HepG2 (cell line): ENCODE data around the gene SERHL2. TPM values are rescaled to one million over a fixed set of nuclear protein-coding genes. Genes with fewer than 3 reads are reported as not detected.

Experiments used
- CBFB ChIP-seq: sonication (generic); formaldehyde crosslinking; IDR thresholded peaks from 2 replicates; pipeline ENCODE4 v1.4.0; 2020; ENCODE audit warnings: missing genetic modification reagents
- GZF1 ChIP-seq: sonication (generic); formaldehyde crosslinking; IDR thresholded peaks from 2 replicates; pipeline ENCODE4 v1.5.1; 2020; ENCODE audit warnings: mild to moderate bottlenecking, missing genetic modification reagents
- KMT2B ChIP-seq: IDR thresholded peaks from 2 replicates; pipeline ENCODE4 v1.6.1; 2016; ENCODE audit warnings: missing genetic modification reagents, missing compliant biosample characterization
- MYC ChIP-seq: sonication (generic); formaldehyde crosslinking; IDR thresholded peaks from 2 replicates; pipeline ENCODE4 v1.9.0; 2021; ENCODE audit warnings: missing genetic modification reagents, borderline replicate concordance
- ZC3H13 ChIP-seq: sonication (generic); formaldehyde crosslinking; IDR thresholded peaks from 2 replicates; pipeline ENCODE4 v1.8.1; 2023; ENCODE audit warnings: mild to moderate bottlenecking, missing genetic modification reagents, moderate library complexity
- ZFY ChIP-seq: sonication (generic); formaldehyde crosslinking; IDR thresholded peaks from 2 replicates; pipeline ENCODE4 v1.4.0; 2020; ENCODE audit warnings: missing genetic modification reagents
- ZNF230 ChIP-seq: sonication (generic); formaldehyde crosslinking; IDR thresholded peaks from 2 replicates; pipeline ENCODE4 v1.4.0; 2020; ENCODE audit warnings: mild to moderate bottlenecking, missing genetic modification reagents
- ZNF253 ChIP-seq: sonication (generic); formaldehyde crosslinking; IDR thresholded peaks from 2 replicates; pipeline ENCODE4 v1.8.0; 2022; ENCODE audit warnings: mild to moderate bottlenecking, missing genetic modification reagents, borderline replicate concordance
- ZNF350 ChIP-seq: sonication (generic); formaldehyde crosslinking; IDR thresholded peaks from 2 replicates; pipeline ENCODE4 v1.4.0; 2020; ENCODE audit warnings: mild to moderate bottlenecking, low read depth, missing genetic modification reagents, borderline replicate concordance
- polyA plus RNA-seq, 8 experiments: library from polyadenylated mRNA; depleted of rRNA in 3 of 8; stranded (reverse) in 7 of 8; unstranded in 1 of 8; fragments of >200 nt; fragmentation: Illumina TruSeq in 4 of 8; extraction: Trizol in 4 of 8; gene quantifications; 2 replicates each; pipeline versions ENCODE4 v1.2.1 to v1.2.3, GENCODE V29; 2011 to 2016; ENCODE audit warnings: low read depth in 4 of 8, missing spikeins in 1 of 8, mixed read lengths in 1 of 8; ENCODE audit not compliant: insufficient read depth in 1 of 8
- total RNA-seq, 5 experiments: library from RNA; depleted of rRNA; stranded (reverse); fragments of >200 nt; fragmentation: Illumina TruSeq; extraction: Trizol; gene quantifications; 2 replicates each; pipeline ENCODE4 v1.2.3, GENCODE V29; 2016; ENCODE audit warnings: low read depth in 1 of 5
- TF ChIP-seq, protein P1 (sequence below), 2 experiments: sonication (generic) in 1 of 2; formaldehyde crosslinking in 1 of 2; IDR thresholded peaks; 2 replicates each; pipeline versions ENCODE4 v1.4.0 to v1.6.1; 2016 to 2020; ENCODE audit warnings: borderline replicate concordance in 1 of 2, low read depth in 1 of 2, mild to moderate bottlenecking in 1 of 2, missing genetic modification reagents in 1 of 2
- TF ChIP-seq, protein P2 (sequence below): sonication (generic); formaldehyde crosslinking; IDR thresholded peaks from 2 replicates; pipeline ENCODE4 v1.5.0; 2020; ENCODE audit warnings: mild to moderate bottlenecking, low read depth, missing genetic modification reagents, borderline replicate concordance
- TF ChIP-seq, protein P3 (sequence below): IDR thresholded peaks from 2 replicates; pipeline ENCODE4 v1.6.1; 2016; ENCODE audit warnings: low read depth
- TF ChIP-seq, protein P4 (sequence below): sonication (generic); formaldehyde crosslinking; IDR thresholded peaks from 2 replicates; pipeline ENCODE4 v1.9.0; 2021; ENCODE audit warnings: mild to moderate bottlenecking, missing genetic modification reagents
- TF ChIP-seq, protein P5 (sequence below): sonication (generic); formaldehyde crosslinking; IDR thresholded peaks from 2 replicates; pipeline ENCODE4 v1.4.0; 2020; ENCODE audit warnings: missing genetic modification reagents

Gene SERHL2
- total and polyA plus RNA-seq, 2 of the 13 experiments (the other 11 are each of a cell fraction or from before 2014, with no cell fraction given), result 1.0 to 1.8 TPM

DNA sequence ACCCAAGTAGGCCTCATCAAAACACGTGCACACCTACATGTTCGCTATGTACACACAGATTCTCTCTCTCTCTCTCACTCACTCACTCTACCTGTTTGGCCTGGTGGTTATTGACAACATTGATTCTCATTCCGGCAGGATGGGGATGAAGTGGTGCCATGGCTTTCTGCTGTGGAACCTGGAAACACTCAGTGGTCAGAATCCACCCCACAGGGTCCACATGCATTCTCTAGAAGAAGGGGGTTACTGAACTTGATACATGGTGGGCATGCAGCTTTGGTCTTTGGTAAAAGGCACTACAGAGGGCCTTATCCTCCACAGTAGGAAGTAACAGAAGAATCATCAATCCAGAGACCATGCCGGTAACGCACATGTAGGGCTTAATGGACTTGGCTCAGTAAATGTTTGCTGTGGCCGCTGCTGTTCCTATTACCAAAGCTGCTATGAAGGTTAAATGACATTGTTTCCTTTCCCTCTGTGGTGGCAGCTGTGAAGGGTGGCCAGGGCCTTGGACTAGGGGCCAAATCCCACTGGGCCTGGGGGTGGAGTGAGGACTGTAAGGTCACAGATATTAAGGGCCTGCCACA lies 48.2 kb downstream of the SERHL2 start (continued):
- TF ChIP-seq MYC (CRISPR knock-in tag) (peak; percentile 89), KMT2B (no peak), GZF1 (CRISPR knock-in tag) (no peak), CBFB (no peak), ZC3H13 (CRISPR knock-in tag) (peak; percentile 53; the same call in 1 of the 2 replicates), ZNF230 (CRISPR knock-in tag) (0 out of 2 replicates have a peak, but pooled peaks have one; percentile 44), ZNF253 (CRISPR knock-in tag) (no peak), ZNF350 (no peak), ZFY (CRISPR knock-in tag) (peak; percentile 61)
- TF ChIP-seq, protein P1, sequence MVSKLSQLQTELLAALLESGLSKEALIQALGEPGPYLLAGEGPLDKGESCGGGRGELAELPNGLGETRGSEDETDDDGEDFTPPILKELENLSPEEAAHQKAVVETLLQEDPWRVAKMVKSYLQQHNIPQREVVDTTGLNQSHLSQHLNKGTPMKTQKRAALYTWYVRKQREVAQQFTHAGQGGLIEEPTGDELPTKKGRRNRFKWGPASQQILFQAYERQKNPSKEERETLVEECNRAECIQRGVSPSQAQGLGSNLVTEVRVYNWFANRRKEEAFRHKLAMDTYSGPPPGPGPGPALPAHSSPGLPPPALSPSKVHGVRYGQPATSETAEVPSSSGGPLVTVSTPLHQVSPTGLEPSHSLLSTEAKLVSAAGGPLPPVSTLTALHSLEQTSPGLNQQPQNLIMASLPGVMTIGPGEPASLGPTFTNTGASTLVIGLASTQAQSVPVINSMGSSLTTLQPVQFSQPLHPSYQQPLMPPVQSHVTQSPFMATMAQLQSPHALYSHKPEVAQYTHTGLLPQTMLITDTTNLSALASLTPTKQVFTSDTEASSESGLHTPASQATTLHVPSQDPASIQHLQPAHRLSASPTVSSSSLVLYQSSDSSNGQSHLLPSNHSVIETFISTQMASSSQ (IDR thresholded peaks at IDR 0.05; ENCODE audit: low read depth), result no peak
- TF ChIP-seq, protein P1 (CRISPR knock-in tag; IDR thresholded peaks at IDR 0.05; ENCODE audit: borderline replicate concordance), result no peak; the same call in 1 of the 2 replicates
- TF ChIP-seq, protein P2, sequence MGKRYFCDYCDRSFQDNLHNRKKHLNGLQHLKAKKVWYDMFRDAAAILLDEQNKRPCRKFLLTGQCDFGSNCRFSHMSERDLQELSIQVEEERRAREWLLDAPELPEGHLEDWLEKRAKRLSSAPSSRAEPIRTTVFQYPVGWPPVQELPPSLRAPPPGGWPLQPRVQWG, result no peak
- TF ChIP-seq, protein P3, sequence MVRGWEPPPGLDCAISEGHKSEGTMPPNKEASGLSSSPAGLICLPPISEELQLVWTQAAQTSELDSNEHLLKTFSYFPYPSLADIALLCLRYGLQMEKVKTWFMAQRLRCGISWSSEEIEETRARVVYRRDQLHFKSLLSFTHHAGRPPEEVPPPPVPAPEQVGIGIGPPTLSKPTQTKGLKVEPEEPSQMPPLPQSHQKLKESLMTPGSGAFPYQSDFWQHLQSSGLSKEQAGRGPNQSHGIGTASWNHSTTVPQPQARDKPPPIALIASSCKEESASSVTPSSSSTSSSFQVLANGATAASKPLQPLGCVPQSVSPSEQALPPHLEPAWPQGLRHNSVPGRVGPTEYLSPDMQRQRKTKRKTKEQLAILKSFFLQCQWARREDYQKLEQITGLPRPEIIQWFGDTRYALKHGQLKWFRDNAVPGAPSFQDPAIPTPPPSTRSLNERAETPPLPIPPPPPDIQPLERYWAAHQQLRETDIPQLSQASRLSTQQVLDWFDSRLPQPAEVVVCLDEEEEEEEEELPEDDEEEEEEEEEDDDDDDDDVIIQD, result no peak
- TF ChIP-seq, protein P4, sequence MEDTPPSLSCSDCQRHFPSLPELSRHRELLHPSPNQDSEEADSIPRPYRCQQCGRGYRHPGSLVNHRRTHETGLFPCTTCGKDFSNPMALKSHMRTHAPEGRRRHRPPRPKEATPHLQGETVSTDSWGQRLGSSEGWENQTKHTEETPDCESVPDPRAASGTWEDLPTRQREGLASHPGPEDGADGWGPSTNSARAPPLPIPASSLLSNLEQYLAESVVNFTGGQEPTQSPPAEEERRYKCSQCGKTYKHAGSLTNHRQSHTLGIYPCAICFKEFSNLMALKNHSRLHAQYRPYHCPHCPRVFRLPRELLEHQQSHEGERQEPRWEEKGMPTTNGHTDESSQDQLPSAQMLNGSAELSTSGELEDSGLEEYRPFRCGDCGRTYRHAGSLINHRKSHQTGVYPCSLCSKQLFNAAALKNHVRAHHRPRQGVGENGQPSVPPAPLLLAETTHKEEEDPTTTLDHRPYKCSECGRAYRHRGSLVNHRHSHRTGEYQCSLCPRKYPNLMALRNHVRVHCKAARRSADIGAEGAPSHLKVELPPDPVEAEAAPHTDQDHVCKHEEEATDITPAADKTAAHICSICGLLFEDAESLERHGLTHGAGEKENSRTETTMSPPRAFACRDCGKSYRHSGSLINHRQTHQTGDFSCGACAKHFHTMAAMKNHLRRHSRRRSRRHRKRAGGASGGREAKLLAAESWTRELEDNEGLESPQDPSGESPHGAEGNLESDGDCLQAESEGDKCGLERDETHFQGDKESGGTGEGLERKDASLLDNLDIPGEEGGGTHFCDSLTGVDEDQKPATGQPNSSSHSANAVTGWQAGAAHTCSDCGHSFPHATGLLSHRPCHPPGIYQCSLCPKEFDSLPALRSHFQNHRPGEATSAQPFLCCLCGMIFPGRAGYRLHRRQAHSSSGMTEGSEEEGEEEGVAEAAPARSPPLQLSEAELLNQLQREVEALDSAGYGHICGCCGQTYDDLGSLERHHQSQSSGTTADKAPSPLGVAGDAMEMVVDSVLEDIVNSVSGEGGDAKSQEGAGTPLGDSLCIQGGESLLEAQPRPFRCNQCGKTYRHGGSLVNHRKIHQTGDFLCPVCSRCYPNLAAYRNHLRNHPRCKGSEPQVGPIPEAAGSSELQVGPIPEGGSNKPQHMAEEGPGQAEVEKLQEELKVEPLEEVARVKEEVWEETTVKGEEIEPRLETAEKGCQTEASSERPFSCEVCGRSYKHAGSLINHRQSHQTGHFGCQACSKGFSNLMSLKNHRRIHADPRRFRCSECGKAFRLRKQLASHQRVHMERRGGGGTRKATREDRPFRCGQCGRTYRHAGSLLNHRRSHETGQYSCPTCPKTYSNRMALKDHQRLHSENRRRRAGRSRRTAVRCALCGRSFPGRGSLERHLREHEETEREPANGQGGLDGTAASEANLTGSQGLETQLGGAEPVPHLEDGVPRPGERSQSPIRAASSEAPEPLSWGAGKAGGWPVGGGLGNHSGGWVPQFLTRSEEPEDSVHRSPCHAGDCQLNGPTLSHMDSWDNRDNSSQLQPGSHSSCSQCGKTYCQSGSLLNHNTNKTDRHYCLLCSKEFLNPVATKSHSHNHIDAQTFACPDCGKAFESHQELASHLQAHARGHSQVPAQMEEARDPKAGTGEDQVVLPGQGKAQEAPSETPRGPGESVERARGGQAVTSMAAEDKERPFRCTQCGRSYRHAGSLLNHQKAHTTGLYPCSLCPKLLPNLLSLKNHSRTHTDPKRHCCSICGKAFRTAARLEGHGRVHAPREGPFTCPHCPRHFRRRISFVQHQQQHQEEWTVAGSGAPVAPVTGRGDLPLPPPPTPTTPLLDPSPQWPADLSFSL, result no peak
- TF ChIP-seq, protein P5, sequence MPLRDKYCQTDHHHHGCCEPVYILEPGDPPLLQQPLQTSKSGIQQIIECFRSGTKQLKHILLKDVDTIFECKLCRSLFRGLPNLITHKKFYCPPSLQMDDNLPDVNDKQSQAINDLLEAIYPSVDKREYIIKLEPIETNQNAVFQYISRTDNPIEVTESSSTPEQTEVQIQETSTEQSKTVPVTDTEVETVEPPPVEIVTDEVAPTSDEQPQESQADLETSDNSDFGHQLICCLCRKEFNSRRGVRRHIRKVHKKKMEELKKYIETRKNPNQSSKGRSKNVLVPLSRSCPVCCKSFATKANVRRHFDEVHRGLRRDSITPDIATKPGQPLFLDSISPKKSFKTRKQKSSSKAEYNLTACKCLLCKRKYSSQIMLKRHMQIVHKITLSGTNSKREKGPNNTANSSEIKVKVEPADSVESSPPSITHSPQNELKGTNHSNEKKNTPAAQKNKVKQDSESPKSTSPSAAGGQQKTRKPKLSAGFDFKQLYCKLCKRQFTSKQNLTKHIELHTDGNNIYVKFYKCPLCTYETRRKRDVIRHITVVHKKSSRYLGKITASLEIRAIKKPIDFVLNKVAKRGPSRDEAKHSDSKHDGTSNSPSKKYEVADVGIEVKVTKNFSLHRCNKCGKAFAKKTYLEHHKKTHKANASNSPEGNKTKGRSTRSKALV (CRISPR knock-in tag), result no peak
